IMR-90 (cell line): ENCODE data around the gene OR1M1.

ENCODE experiments used
- BHLHE40 ChIP-seq: fragments of 150-350 bp; IDR thresholded peaks from 2 replicates; pipeline ENCODE4 v1.6.1; 2016; ENCODE audit warnings: mild to moderate bottlenecking, low read depth, low read length
- ELK1 ChIP-seq: fragments of 150-350 bp; IDR thresholded peaks from 2 replicates; pipeline ENCODE4 v1.6.1; 2016; ENCODE audit warnings: low read depth, mild to moderate bottlenecking, low read length, moderate library complexity, borderline replicate concordance
- MAFK ChIP-seq: IDR thresholded peaks from 2 replicates; pipeline ENCODE4 v1.6.1; 2012; ENCODE audit warnings: low read depth, low read length, improper control_type of control experiment
- POLR2A ChIP-seq: IDR thresholded peaks from 2 replicates; pipeline ENCODE4 v1.6.1; 2012; ENCODE audit warnings: mild to moderate bottlenecking, low read depth, low read length
- RAD21 ChIP-seq: IDR thresholded peaks from 2 replicates; pipeline ENCODE4 v1.6.1; 2012; ENCODE audit warnings: low read length, improper control_type of control experiment
- RFX5 ChIP-seq: IDR thresholded peaks from 2 replicates; pipeline ENCODE4 v1.8.0; 2012; ENCODE audit warnings: low read depth, mild to moderate bottlenecking, low read length, moderate library complexity
- USF2 ChIP-seq: fragments of 150-350 bp; IDR thresholded peaks from 2 replicates; pipeline ENCODE4 v1.6.1; 2017; ENCODE audit warnings: mild to moderate bottlenecking, antibody characterized with exemption, low read length, low read depth
- TF ChIP-seq, protein P1 (sequence below): conservative IDR thresholded peaks from 2 replicates; pipeline ENCODE4 v1.5.1; 2012; ENCODE audit warnings: mild to moderate bottlenecking, low read depth, low read length, improper control_type of control experiment

GRCh38 chr19:9052894-9053293 lies 34.0 kb upstream of the OR1M1 start:
- TF ChIP-seq USF2 (no peak), RFX5 (no peak), MAFK (no peak), POLR2A (no peak), ELK1 (no peak), RAD21 (no peak), BHLHE40 (no peak)
- TF ChIP-seq, protein P1, sequence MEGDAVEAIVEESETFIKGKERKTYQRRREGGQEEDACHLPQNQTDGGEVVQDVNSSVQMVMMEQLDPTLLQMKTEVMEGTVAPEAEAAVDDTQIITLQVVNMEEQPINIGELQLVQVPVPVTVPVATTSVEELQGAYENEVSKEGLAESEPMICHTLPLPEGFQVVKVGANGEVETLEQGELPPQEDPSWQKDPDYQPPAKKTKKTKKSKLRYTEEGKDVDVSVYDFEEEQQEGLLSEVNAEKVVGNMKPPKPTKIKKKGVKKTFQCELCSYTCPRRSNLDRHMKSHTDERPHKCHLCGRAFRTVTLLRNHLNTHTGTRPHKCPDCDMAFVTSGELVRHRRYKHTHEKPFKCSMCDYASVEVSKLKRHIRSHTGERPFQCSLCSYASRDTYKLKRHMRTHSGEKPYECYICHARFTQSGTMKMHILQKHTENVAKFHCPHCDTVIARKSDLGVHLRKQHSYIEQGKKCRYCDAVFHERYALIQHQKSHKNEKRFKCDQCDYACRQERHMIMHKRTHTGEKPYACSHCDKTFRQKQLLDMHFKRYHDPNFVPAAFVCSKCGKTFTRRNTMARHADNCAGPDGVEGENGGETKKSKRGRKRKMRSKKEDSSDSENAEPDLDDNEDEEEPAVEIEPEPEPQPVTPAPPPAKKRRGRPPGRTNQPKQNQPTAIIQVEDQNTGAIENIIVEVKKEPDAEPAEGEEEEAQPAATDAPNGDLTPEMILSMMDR = no peak
